ENCODE data around the gene BMP7.
"Not testable (repeated sequence)": the region's sequence is repeated elsewhere in the genome, so short reads cannot be mapped to it uniquely, and the experiment has no call there.

BMP7 gene

DNA sequence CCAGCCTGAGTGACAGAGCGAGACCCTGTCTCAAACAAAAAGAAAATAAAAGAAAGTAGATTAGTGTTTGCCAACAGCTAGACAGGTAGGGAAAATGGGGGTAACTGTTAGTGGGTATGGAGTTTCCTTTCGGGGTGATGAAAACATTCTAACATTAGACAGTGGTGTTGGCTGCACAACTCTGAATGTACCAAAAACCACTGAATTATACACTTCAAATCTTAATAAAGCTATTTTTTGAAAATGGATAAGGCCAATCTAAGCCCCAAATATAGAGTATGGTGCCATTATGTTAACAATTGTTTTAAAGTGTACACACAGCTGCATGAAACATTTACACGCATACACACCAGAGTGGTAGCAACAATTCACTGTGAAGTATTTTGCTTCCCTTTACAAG is 57.0 kb downstream of the BMP7 start:
- DNase-seq: no peak

DNA sequence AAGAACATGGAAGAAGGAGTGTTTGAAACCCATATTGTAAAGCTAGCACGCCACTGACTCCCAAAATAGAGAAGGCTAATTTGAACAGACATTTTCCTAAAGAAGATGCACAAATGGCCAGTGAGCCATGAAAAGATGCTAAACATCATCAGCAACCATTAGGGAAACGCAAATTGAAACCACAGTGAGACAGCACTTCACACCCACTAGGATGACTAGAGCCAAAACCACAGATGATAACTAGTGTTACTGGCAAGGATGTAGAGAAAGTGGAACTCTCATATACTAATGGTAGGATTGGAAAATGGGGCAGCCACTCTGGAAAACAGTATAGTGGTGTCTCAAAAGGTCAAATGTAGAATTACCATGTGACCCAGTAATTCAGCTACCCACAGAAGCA is 58.2 kb downstream of the BMP7 start:
- no peak for DNase-seq

DNA sequence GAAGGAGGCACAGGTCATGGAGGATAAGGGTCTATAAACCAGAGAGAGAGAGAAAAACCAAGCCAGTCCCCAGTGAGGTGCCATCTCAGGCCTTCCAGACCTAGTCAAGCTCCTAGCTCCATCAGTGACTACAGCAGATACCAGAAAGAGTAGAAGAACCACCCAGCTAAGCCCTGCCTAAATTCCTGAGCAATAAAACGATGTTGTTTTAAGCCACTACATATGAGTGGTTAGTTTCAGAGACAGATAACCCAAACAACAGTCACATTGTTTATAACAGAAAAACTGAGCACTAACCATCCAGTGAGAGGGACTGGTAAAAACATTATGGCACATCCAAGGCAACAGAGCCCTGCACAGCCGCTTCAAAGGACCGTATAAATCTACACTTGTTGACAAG is 59.2 kb downstream of the BMP7 start:
- no peak for DNase-seq

DNA sequence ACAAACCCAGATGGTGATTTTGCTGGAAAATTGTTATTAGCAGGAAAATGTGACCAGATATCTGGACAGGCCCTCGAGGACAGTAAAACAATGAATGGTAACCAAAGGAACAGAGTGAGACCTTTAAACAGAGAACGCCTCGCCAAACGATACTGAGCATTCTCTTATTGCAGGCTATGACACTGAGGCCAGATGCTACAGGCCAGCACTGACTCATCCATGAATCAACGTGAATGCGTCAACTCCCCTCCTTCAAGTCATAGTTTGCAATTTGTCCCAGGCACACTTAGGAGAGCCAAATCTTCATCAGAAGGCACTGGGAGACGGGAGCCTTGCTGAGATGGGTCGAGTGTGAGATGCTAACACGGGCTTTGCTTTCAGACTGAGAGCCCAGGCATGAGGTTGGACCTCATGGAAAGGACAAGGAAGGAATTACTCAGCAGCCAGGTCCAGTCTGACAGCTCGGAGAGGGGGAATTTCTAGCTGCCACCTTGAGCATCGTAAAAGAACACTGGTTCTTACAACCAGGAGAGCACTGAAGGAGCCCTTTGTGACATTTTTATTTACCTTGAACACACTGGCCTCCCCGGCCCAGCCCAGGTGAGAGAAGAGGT is 60.7 kb downstream of the BMP7 start:
- no peak for DNase-seq

DNA sequence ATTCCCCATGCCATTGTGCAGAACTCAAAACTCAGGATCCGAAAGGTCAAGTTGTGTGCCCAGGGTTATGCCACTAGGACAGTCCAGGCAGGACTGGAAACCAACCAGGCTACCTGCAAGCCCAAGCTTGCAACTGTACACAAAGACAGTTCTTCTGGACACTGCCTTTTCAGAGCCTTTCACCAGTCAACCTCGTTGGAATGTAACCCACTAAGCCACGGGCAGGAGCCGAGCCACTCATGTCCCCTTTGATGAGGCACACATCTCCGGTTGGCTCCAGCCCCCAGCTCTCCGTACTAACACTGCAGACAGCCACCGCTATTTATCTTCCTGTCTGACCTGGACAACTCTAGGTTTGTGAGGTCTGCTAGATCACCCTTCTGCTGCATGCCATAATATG is 62.5 kb downstream of the BMP7 start:
- no peak for DNase-seq

DNA sequence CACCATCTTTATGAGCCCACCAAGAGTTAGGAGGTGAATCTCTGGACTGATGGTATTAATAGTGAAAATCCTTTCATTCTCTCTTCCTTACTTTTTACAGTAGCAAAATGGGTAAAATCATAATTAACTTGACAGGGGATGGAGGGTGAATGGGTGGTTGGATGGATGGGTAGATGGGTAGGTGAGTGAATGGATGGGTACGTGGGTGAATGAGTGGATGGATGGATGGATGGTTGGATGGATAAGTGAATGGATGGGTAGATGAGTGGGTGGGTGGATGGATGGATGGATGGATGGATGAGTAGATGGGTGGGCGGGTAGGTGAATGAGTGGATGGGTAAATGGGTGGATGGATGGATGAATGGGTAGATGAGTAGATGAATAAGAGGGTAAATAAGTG is 63.2 kb downstream of the BMP7 start:
- no peak for DNase-seq

DNA sequence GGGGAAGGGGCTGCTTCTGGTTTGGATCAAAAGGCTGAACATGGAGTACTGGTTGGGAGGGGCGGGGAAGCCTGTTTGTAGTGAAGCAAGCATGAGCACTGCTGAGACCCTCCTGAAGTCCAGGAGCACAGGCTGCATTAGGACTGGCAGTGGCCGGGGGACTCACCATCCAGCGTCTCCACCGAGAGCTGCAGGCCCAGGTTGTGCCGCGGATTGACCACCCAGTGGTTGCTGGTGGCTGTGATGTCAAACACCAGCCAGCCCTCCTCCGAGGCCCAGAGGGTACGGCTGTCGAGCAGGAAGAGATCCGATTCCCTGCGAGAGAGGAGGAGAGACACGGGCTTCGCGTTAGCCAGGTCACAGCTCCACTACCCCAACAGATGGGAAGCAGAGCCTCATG is 64.1 kb downstream of the BMP7 start:
- no peak for DNase-seq

DNA sequence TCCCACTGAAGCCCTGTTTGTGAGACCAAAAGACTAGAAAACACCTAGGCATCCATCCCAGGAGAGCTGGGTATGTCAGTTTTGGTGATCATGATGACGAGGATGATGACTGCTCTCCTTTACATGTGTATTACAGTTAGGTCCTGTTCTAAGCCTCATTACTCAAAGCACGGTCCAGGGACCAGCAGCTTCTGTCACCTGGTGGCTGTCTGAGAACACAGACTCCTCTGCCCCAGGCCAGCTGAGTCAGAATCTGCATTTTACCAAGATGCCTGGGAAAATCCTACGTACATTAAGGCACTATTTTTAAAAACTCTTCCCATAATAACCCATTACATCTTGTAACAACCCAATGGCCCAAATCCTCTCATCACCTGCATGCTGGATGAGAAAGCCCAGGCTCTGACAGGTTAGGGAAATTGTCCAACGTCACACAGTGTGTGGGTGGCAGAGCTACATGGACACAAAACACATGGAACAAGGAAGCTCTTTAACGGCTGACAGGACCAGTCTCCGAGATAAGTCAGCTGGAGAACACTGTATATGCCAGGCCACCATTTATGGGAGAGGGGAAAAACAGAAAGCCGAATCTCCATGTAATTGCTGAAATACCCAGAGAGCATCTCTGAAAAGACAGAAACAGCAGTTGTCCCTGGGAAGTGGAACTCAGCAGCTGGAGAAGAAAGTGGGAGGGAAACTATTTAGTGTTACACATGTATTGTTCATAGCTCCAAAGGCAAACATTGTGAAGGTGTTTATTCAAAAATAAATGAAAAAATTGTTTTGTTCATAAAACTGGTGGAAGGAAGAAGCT is 65.4 kb downstream of the BMP7 start:
- DNase-seq: no peak

DNA sequence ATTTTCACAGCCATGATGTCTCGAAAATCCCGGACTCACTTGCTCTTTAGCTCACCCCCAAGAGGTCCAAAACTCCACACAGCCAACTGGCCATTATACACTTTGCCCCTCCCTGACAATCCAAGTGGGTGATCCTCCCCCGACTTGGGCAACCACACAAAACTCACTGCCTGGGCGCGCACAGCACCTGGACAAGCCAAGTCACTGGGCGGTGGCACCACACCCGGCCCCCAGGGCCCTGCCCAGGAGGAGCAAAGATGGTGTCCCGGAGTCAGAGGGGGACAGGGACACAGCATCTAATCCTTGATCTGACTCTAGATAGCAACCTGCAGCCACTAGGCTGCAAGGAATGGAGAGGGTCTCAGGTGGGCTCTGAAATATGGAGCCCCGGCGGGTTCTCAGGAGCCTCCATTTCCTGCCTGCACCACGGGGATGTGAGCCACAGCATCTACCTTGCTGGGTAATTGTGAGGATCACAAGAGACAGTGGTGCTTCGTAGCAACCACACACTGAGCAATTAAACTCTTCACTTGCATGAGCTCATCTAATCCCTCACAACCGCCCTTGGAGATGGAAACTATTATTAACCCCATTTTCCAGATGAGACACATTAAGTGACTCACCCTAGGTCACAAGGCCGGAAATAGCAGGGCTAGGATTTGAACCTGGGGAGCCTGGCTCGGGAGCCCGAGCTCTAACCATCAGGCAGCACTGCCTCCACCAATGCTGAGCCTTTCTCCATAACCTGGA is 66.6 kb downstream of the BMP7 start:
- no peak for DNase-seq

DNA sequence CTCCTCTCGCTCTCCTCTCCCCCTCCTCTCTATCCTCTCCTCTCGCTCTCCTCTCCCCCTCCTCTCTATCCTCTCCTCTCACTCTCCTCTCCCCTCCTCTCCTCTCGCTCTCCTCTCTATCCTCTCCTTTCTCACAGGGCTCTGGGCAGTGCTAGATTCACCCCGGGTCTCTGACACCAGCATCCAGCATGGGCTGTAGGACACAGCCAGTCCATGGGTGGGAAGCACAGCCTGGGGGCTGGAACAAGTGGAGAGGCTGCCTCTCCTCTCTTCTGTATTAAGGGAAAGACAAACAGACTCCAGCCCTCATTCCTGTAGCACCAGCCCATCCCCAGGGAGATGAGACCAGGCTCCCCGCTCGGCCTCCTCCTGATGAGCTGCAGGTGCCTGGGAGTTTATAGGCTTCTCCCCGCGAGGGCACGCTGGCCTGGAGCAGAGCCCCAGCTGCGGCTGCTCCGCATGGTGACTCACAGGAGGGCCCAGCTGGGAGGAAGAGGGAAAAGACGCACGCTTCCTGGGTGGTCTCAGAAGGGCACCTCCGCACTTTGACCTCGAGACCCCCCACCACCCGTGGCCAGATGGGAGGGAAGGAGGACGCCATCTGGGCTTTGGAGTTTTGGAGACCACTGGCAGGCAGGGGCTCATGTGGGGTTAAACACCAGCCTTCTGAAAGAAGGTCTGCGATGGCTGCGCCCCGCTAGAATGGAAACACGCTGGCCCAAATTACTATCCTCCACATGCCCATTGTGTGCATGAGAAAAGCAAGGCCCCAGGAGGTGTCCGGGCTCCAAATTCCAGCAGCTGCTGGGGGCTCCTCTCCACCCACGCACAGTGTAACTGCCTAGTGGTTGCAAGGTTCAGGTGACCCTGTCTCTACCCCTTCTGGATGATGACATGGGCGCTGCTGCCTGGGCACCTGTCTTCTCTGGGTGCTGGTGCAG is 68.0 kb downstream of the BMP7 start:
- DNase-seq: no peak

DNA sequence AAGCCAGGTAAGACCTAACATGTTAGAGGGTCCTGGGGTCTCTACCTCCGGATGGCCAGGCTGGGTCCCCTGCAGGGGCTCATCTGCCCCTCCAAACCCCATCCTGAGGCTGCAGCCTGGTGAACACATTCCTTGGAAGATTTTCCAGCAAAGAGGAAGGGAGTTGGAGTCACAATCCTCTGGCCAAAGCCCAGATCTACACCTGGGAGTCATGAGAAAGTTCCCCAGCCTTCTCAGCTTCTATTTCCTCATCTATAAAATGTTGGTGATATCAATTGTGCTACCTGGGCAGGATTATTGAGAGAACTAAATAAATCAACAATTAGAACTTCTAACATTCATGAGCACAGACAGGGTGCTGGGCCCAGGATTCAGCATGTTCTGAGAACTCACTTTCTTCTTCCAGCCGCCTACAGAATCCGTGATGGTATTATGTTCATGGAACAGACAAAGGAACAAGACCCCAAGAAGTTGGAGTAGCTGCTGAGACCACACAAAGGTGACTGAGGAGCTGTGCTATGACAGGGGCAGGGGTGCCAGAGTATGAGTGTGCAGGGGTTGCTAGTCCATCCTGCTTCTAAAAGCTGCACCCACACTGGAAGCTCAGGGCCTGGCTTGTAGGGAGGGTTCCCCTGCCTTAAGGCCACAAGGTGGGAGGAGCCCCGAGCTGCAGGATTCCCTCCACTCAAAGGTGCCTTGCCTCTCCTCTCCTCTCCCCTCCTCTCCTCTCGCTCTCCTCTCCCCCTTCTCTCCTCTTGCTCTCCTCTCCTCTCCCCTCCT is 68.9 kb downstream of the BMP7 start:
- no peak for DNase-seq

DNA sequence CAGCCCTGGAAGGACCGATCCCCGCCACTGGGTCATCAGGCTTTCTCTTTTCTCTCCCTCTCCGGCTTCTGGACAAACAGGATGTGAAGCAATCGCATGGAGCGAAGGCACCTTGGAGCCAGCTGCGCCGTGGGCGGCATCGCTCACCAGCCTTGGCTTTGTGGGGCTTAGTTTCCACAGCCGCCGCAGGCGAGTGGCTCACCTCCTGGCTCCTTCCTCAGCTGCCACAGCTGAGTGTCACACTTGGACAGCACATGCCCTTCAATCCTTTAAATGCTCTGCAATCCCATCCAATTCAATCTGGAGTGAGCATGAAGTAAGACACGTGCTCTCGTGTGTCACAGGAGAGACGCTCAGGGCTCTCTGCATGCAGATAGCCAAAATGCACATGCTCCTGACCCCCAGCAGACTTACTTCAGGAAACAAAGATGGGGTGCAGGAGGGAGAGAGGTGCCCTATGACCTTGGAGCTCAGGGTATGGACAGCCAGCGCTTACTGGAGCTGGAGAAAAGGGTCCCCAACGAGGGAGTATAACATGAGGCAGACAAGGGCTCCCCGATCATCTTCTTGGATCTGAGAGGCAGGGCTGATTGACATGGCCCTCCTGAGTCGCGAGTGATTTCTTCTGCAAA is 70.9 kb downstream of the BMP7 start:
- no peak for DNase-seq

DNA sequence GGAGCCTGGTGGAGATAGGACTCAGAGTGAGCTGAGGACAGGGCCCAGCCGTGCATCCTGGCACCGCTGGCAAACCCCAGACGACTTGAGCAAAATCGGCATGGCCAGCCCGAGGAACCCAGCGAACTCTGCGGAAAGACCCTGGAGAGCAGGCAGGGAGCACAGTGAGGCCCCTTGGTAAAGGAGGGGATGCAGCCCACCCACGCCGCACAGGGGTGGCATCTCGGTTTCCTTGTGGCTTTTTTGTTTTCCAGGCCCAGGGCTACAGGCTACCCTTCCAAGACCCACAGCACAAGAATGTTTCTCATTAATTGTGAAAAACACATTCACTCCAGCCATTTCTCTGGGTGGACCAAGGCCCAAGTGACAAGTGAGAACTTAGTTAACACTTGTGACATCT is 71.4 kb downstream of the BMP7 start:
- no peak for DNase-seq

DNA sequence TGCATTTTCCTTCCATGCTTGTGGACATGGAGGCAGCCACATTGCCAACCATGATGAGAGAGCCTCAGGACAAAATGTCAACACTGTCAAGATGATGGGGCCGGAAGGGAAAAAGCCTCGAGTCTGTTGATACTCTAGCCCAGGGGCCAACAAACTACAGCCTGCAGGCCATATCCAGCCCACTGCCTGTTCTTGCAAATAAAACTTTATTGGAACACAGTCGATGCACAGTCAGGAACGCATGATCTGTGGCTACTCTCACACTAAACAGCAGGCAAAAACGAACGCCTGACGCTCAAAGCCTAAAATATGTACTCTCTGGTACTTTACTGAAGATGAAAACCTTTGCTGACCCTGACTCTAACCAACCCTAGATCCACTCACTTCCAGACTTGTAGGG is 72.3 kb downstream of the BMP7 start:
- no peak for DNase-seq

DNA sequence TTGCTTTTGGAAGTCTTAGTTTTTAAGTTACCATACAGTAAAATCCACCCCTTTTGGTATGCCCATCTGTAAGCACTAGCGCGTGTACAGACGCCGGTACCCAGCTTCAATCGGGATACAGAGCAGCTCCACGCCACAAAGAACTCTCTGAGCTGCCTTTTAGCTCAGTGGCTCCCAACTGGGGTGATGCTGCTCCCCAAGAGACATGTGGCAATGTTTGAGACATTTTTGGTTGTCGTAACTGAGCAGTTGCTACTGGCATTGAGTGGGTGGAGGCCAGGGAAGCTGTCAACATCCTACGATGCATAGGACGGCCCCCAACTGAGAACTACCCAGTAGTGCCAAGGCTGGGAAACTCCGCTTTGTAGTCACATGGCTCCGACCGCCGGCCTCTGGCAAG is 73.3 kb downstream of the BMP7 start:
- no peak for DNase-seq

DNA sequence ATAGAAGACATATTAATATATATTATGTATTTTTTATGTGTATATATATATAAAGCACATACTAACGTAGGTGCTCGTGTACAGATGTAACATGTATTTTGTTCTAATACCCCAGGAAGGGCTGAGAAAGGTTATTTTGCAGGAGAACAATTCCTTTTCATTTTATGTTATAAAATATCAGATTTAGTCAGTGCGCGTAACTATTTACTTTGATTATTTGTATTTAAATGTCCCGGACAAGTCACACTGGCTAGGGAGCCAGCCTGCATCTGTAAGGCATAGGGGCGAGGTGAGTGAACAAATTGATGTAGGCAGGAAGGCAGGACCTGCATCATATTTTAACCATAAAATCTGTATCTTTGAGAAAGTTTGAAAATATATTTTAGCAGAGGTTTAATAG is 74.1 kb downstream of the BMP7 start:
- DNase-seq: no peak

DNA sequence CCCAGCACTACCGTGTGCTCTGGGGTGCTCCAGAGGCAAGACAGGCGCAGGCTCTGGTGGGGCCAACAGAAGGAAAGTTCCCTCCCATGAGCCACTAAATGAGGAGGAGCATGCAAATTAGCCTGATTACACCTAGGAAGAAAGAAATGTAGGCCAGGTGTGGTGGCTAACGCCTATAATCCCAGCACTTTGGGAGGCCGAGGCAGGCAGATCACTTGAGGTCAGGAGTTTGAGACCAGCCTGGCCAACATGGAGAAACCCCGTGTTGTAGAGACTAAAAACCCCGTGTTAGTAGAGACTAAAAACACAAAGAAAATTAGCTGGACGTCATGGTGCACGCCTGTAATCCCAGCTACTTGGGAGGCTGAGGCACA is 75.2 kb downstream of the BMP7 start:
- not testable (repeated sequence) for DNase-seq

DNA sequence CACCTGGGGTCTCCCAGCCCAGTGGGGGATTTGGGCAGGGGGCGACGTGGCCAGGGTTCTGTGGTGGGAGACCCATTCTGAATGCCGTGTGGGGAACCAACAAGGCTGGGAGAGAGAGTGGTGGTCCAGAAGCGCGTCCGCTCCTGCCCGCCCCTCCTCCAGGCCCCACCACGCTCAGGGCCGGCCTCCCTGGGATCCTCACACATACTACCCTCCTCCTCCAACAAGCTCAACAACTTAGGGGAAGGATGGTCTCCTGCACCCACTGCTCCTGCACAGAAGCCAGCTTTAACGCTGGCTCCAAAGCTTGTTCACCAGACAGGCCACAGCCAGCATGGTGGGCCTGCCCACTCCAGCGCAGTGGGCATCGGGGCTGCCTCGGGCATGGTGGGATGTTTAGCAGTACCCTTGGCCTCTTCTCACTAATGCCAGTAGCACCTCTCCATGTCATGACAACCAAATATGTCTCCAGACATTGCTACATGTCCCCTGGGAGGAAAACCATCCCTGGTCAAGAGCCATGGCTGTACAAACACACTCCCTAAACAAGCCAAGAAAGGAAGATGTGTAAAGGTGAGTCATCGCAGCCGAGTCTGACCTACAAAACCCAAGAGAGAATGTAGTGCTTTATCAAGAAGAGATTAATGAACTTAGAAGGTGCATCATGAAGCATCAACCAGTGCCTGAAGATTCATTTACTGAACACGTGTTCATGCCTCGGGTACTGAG is 75.7 kb downstream of the BMP7 start:
- no peak for DNase-seq

DNA sequence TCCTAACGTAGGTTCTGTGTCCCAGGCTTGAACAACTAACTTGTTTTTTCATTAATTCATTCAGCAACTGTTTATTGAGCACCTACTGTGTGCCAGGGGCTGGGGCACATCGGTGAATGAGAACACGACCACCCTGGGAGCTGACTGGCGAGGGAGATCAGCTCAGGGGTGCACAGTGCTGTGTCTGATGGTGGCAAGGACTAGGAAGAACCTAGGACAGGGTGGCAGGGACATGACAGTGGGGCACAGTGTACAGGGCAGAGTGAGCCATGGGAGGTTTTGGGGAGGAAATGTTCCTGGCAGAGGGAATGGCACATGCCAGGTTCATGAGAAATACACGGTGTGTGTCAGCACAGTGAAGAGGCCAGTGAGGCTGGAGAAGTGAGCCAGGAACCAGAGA is 76.7 kb downstream of the BMP7 start:
- no peak for DNase-seq

DNA sequence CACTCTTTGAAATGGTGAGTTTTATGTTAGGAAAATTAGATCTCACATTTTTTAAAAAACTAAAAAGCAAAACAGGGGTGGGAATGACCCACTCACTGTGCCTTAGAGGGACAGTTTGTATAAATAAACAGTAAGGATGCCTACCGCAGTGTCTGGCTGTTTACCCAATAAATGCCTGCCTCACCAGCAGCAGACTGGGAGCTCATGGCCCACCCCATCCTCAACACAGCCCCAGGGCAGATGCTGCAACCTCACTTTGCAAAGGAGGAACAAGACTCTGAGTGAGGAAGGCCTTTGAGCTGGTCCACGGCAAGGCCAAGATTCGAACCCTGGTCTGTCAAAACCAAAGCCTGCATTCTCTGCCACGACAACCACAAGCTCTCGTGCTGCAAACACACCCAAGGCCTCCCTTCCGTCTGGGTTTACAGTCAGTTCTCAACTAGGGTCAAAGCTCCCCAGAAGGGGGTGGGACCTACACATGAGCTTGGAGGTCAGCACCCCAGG is 77.8 kb downstream of the BMP7 start:
- no peak for DNase-seq

DNA sequence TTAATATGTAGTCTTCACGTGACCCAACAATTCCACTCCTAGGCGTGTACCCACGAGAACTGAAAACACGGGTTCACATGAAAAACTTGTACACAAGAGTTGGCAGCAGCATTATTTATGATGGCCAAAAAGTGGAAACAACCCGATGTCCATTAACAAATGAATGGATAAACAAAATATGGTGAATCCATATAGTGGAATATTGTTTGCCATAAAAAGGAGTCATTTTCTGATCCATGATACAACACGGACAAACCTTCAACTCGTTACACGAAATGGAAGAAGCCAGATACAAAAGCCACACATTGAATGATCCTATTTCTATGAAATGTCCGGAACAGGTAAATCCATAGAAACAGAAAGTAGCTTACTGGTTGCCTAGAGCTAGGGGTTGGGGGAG is 78.4 kb downstream of the BMP7 start:
- DNase-seq: no peak

Measured in NCI-H524 treated with DMSO at 0.1 percent for 48 hours (cell line).